Measurements from ENCODE around the gene FCRL2. TPM values are rescaled to one million over a fixed set of nuclear protein-coding genes. Genes with fewer than 3 reads are reported as not detected.

FCRL2 gene
- total RNA-seq, 6 donors from 2014 or later, result 0.46 to 3.1 (median 0.68) TPM

DNA sequence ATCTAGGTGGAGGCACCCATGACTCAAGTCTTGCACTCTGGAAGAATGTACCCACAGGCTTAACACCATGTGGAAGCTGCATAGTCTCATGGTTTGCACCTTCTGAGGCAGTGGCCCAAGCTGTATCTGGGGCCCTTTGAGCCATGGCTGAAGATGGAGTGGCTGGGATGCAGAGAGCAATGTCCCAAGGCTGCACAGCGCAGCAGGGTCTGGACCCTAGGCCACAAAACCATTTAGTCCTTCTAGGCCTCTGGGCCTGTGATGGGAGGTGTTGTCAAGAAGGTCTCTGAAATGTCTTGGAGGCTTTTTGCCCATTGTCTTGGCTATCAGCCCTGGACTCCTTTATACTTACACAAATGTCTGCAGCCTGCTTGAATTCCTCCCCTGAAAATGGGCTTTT, 54.9 kb downstream of the FCRL2 start:
- WGBS, 2 donors, result 100% methylated on average over 1 of the region's 1 CpG
- Histone ChIP-seq H3K27me3 (no peaks in the 10 kb centered on the region), H3K4me3 (no peak overlapping the region), H3K36me3 (no peaks in the 10 kb centered on the region), H3K4me1 (no peaks in the 10 kb centered on the region), H3K27ac (no peak overlapping the region), H3K9me3 (peaks cover 6 to 11% (median 8%) of the 10 kb centered on the region in 4 donors)
- TF ChIP-seq POLR2AphosphoS5 (IDR thresholded peaks at IDR 0.05), result no peak
- DNase-seq, result no peak
- no peak for ATAC-seq (ENCODE audit: low FRiP score in 2 of 2)

DNA sequence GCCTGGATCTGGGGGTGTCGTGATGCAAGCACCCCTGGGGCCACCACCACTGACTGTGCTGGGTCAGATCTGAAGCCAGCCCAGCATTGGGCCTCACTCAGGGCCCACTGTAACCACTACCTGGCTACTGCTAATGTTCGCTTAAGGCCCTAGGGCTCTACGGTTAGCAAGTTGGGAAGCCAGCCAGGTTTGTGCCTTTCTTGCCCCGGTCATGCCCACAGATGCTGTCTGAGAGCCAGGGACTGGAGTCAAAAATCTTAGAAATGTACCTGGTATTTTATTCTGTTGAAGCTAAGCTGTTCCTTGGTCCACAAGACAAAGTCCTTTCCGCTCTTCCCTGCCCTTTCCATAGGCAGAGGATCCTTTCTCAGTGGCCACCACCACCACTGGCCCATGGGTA, 61.2 kb downstream of the FCRL2 start:
- DNase-seq (no peak), ATAC-seq (ENCODE audit: low FRiP score in 2 of 2) (peak in 1 of 2 donors; percentile 30)
- Histone ChIP-seq H3K4me1 (no peaks in the 10 kb centered on the region), H3K27ac (no peak overlapping the region), H3K27me3 (no peaks in the 10 kb centered on the region), H3K9me3 (no peaks in the 10 kb centered on the region), H3K4me3 (no peak overlapping the region), H3K36me3 (no peaks in the 10 kb centered on the region)
- 69 to 82% methylated on average over 4 to 5 of the region's 5 CpGs for WGBS, 2 donors
- TF ChIP-seq, protein P1, sequence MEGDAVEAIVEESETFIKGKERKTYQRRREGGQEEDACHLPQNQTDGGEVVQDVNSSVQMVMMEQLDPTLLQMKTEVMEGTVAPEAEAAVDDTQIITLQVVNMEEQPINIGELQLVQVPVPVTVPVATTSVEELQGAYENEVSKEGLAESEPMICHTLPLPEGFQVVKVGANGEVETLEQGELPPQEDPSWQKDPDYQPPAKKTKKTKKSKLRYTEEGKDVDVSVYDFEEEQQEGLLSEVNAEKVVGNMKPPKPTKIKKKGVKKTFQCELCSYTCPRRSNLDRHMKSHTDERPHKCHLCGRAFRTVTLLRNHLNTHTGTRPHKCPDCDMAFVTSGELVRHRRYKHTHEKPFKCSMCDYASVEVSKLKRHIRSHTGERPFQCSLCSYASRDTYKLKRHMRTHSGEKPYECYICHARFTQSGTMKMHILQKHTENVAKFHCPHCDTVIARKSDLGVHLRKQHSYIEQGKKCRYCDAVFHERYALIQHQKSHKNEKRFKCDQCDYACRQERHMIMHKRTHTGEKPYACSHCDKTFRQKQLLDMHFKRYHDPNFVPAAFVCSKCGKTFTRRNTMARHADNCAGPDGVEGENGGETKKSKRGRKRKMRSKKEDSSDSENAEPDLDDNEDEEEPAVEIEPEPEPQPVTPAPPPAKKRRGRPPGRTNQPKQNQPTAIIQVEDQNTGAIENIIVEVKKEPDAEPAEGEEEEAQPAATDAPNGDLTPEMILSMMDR (IDR thresholded peaks at IDR 0.05), result no peak
- TF ChIP-seq POLR2A (IDR thresholded peaks at IDR 0.05) (no peak), EP300 (IDR thresholded peaks at IDR 0.05) (no peak), POLR2AphosphoS5 (IDR thresholded peaks at IDR 0.05) (no peak)

DNA sequence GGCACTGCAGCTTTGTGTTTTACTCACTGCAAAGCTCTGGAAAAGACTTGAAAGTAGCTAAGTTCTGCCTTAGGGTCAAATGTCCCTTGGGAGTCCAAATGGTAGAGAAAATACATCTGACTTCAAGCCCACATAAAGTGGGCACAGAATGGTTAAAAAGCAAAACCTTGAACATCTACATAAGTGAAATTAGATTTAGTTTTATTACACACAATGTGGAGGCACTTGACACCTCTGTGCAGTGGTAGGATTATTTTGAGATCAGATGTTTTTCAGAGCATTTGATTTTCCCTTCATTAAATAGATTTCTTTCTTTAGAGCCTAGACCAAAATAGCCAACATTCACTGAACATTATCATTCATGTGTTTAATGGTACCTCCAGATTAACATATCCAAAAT, 65.1 kb downstream of the FCRL2 start:
- ATAC-seq (ENCODE audit: low FRiP score in 2 of 2) (no peak), DNase-seq (no peak)
- Histone ChIP-seq H3K27me3 (no peaks in the 10 kb centered on the region), H3K27ac (no peak overlapping the region), H3K4me1 (no peaks in the 10 kb centered on the region), H3K4me3 (no peak overlapping the region), H3K36me3 (no peaks in the 10 kb centered on the region), H3K9me3 (no peaks in the 10 kb centered on the region)
- TF ChIP-seq EP300 (IDR thresholded peaks at IDR 0.05) (no peak), POLR2A (IDR thresholded peaks at IDR 0.05) (no peak), POLR2AphosphoS5 (IDR thresholded peaks at IDR 0.05) (no peak)
- TF ChIP-seq, protein P1 (IDR thresholded peaks at IDR 0.05), result no peak

DNA sequence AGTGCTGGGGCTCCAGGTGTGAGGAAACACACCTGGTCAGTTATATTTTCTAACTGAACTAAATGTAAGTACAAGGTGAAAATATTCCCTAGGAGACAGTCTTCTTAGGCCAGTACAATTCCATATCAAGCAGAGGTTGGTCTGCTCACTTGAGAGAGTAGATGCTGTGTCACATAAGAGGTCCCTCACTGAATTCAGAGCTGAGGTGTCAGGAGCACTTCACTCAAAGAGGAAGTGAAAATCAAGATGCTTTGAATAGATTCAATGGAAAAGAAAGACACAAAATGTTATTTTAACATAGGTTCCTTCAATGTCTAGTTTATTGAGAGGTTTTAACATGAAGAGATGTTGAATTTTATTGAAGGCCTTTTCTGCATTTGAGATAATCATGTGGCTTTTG, 72.1 kb downstream of the FCRL2 start:
- TF ChIP-seq POLR2A (IDR thresholded peaks at IDR 0.05) (no peak), EP300 (IDR thresholded peaks at IDR 0.05) (no peak), POLR2AphosphoS5 (IDR thresholded peaks at IDR 0.05) (no peak)
- TF ChIP-seq, protein P1 (IDR thresholded peaks at IDR 0.05), result no peak
- Histone ChIP-seq H3K4me1 (no peaks in the 10 kb centered on the region), H3K27ac (no peak overlapping the region), H3K27me3 (no peaks in the 10 kb centered on the region), H3K9me3 (no peaks in the 10 kb centered on the region), H3K4me3 (no peak overlapping the region), H3K36me3 (no peaks in the 10 kb centered on the region)
- DNase-seq (no peak), ATAC-seq (ENCODE audit: low FRiP score in 2 of 2) (no peak)

DNA sequence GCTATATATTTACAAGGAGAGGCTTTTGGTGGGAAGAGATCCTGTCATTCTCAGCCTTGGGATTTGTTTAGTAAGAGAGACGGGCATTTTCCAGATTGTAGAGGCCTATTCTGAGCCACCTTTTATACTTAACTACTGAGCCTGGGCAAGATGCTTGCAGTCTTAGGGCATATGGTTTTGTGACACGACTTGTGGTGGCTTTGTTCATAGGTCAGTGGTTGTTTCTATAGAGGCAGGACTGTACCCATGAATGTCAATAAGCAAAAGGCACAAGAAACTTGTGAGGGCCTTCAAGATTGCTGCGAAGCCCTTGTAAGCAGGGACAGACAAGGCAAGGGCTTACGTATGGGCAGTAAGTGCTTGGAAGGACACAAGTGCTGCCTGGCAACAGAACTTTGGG, 73.0 kb downstream of the FCRL2 start:
- no peaks in the 10 kb centered on the region for H3K9me3 ChIP-seq
- no peaks in the 10 kb centered on the region for H3K4me1 ChIP-seq
- no peak for DNase-seq
- no peaks in the 10 kb centered on the region for H3K36me3 ChIP-seq
- H3K27ac ChIP-seq, result no peak overlapping the region
- TF ChIP-seq POLR2AphosphoS5 (IDR thresholded peaks at IDR 0.05), result no peak
- TF ChIP-seq, protein P1 (IDR thresholded peaks at IDR 0.05), result no peak
- no peak for TF ChIP-seq POLR2A (IDR thresholded peaks at IDR 0.05)
- TF ChIP-seq EP300 (IDR thresholded peaks at IDR 0.05), result no peak
- no peak overlapping the region for H3K4me3 ChIP-seq
- no peak for ATAC-seq (ENCODE audit: low FRiP score in 2 of 2)
- no peaks in the 10 kb centered on the region for H3K27me3 ChIP-seq
- 75 to 87% methylated on average over 4 of the region's 4 CpGs for WGBS, 2 donors

All from upper lobe of left lung (tissue), 6 donors.